Right lobe of liver (tissue), 4 donors: ENCODE results near the gene FZD1.

Source experiments
- POLR2A ChIP-seq: fragments of 450-650 bp; IDR thresholded peaks from one replicate; pipeline ENCODE4 v1.6.1; 2017; ENCODE audit warnings: antibody characterized with exemption, mild to moderate bottlenecking
- TF ChIP-seq, protein P1 (sequence below), 4 donors: fragments of 200-600 bp in 3 of 4; fragments of 450-650 bp in 1 of 4; IDR thresholded peaks; one replicate each; pipeline versions ENCODE4 v1.5.1 to v1.8.0; 2016 to 2022; ENCODE audit warnings: antibody characterized with exemption in 4 of 4, mild to moderate bottlenecking in 2 of 4
- donor health status: DM: no; HTN: no; CAD: no.
- donor health status: DM: no; HTN: no; CAD: no.
- donor health status: DM: no; HTN: yes; CAD: no.

DNA sequence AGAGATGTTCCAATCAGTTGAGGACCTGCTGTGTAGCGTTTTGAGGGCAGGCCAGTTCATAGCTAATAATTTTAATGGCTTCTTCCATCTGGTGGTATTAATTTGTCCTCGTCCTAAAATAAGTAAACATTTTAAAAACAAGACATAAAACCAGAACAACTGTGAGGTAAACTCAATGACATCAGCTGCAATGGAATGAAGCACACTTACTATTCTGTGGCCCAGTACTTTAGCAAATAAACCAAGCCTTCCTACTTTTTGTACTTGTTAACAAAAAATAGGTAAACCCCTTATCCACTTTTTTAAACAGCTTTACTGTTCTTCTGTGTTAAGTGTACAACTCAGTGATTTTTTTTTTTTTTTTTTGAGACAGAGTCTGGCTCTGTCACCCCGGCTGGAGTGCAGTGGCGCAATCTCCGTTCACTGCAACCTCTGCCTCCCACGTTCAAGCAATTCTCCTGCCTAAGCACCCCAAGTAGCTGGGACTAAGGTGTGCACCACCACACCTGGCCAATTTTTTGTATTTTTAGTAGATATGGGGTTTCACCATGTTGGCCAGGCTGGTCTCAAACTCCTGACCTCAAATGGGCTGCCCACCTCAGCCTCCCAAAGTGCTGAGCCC is 28.9 kb upstream of the FZD1 start:
- TF ChIP-seq, protein P1, sequence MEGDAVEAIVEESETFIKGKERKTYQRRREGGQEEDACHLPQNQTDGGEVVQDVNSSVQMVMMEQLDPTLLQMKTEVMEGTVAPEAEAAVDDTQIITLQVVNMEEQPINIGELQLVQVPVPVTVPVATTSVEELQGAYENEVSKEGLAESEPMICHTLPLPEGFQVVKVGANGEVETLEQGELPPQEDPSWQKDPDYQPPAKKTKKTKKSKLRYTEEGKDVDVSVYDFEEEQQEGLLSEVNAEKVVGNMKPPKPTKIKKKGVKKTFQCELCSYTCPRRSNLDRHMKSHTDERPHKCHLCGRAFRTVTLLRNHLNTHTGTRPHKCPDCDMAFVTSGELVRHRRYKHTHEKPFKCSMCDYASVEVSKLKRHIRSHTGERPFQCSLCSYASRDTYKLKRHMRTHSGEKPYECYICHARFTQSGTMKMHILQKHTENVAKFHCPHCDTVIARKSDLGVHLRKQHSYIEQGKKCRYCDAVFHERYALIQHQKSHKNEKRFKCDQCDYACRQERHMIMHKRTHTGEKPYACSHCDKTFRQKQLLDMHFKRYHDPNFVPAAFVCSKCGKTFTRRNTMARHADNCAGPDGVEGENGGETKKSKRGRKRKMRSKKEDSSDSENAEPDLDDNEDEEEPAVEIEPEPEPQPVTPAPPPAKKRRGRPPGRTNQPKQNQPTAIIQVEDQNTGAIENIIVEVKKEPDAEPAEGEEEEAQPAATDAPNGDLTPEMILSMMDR (IDR thresholded peaks at IDR 0.05): no peak
- no peak for TF ChIP-seq POLR2A
